Measurements from ENCODE around the gene AGMAT.

The AGMAT gene

DNA sequence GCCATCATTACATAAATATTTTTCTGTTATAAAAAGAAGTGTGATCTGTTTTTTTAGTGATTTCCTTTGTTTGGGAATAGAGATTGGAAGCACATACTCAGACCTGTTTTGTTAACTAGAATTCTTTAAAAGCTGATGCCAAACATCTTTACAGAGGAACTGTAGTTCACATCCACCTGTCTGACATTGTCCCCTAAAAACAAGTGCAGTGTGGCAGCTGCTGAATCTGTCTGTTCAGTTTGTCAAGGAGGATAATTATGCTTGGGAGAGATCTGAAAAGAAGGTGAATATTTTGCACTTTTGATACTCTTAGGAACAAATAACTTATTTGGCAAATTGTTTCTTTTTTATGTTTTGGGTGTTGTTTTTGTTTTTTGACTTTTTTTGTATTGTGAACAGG is 13.6 kb downstream of the AGMAT start:
- no peak overlapping the region for H4K91ac ChIP-seq (ENCODE audit: low read depth, low read length, poor library complexity)
- H2BK5ac ChIP-seq (ENCODE audit: low read length), result no peak overlapping the region
- peaks cover 21 to 66% of the 10 kb centered on the region in 2 donors for H3K36me3 ChIP-seq (replicated peaks in 1 of 2; ENCODE audit: control insufficient read depth in 2 of 2, insufficient read depth in 2 of 2, low read length in 2 of 2)
- H3K23ac ChIP-seq (ENCODE audit: low read depth, low read length, poor library complexity), result no peak overlapping the region
- no peak for DNase-seq (ENCODE audit: low spot score)
- no peak overlapping the region for H2AFZ ChIP-seq (ENCODE audit: low read length)
- no peak overlapping the region for H2BK12ac ChIP-seq (ENCODE audit: low read length)
- no peak overlapping the region for H2BK15ac ChIP-seq (ENCODE audit: low read length)
- no peak overlapping the region for H2BK120ac ChIP-seq (ENCODE audit: low read depth, low read length)
- H3K4ac ChIP-seq (ENCODE audit: low read length), result no peak overlapping the region
- no peaks in the 10 kb centered on the region for H3K27me3 ChIP-seq (ENCODE audit: control insufficient read depth in 3 of 3, insufficient read depth in 3 of 3, low read depth in 1 of 3, low read length in 3 of 3)
- H3K4me1 ChIP-seq (ENCODE audit: control insufficient read depth in 2 of 2, insufficient read depth in 1 of 2, low read depth in 1 of 2, low read length in 2 of 2), result no peaks in the 10 kb centered on the region
- H3K79me1 ChIP-seq (ENCODE audit: low read depth, low read length), result no peaks in the 10 kb centered on the region
- H3K14ac ChIP-seq (ENCODE audit: low read length), result no peak overlapping the region
- no peak overlapping the region for H2AK5ac ChIP-seq (ENCODE audit: low read depth, low read length)
- H3K9me3 ChIP-seq (replicated peaks in 1 of 2; ENCODE audit: control insufficient read depth in 2 of 2, insufficient read depth in 1 of 2, low read depth in 1 of 2, low read length in 2 of 2), result no peaks in the 10 kb centered on the region
- no peak overlapping the region for H4K8ac ChIP-seq (ENCODE audit: low read depth, low read length)
- no peak overlapping the region for H3K4me3 ChIP-seq (ENCODE audit: low read length in 2 of 2)
- H3K9ac ChIP-seq (ENCODE audit: low read depth, low read length, poor library complexity), result no peak overlapping the region
- H3K27ac ChIP-seq (replicated peaks; ENCODE audit: low read length), result no peak overlapping the region
- H3K18ac ChIP-seq (ENCODE audit: low read length), result no peak overlapping the region
- H3K4me2 ChIP-seq (ENCODE audit: insufficient read depth, low read length, poor library complexity, severe bottlenecking), result no peak overlapping the region

DNA sequence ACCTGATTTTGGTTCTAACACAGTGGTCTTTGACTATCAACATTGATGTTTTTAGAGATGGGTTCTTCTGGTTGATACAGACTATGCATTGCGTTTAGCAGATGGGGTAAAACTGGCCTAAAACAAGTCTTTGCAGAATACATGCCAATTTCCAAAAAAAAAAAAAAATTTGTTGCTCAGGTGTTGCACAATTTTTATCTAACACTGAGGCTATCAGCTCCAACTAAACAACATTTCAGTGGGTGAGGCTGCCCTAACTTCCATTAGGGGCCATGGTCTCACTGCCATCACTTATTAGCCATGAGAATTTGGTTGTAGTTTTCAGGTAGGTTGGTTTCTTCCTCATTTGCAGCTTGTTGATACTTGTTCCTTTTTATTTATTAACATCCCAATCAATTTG is 14.0 kb downstream of the AGMAT start:
- Histone ChIP-seq H2BK12ac (ENCODE audit: low read length) (no peak overlapping the region), H2BK120ac (ENCODE audit: low read depth, low read length) (no peak overlapping the region), H3K27me3 (ENCODE audit: control insufficient read depth in 3 of 3, insufficient read depth in 3 of 3, low read depth in 1 of 3, low read length in 3 of 3) (no peaks in the 10 kb centered on the region), H3K4me1 (ENCODE audit: control insufficient read depth in 2 of 2, insufficient read depth in 1 of 2, low read depth in 1 of 2, low read length in 2 of 2) (no peaks in the 10 kb centered on the region), H3K36me3 (replicated peaks in 1 of 2; ENCODE audit: control insufficient read depth in 2 of 2, insufficient read depth in 2 of 2, low read length in 2 of 2) (peaks cover 24 to 70% of the 10 kb centered on the region in 2 donors), H3K9me3 (replicated peaks in 1 of 2; ENCODE audit: control insufficient read depth in 2 of 2, insufficient read depth in 1 of 2, low read depth in 1 of 2, low read length in 2 of 2) (no peaks in the 10 kb centered on the region), H3K27ac (replicated peaks; ENCODE audit: low read length) (no peak overlapping the region), H3K79me1 (ENCODE audit: low read depth, low read length) (no peaks in the 10 kb centered on the region), H2AFZ (ENCODE audit: low read length) (no peak overlapping the region), H2AK5ac (ENCODE audit: low read depth, low read length) (no peak overlapping the region), H2BK15ac (ENCODE audit: low read length) (no peak overlapping the region), H3K23ac (ENCODE audit: low read depth, low read length, poor library complexity) (no peak overlapping the region), H3K18ac (ENCODE audit: low read length) (no peak overlapping the region), H3K4me3 (ENCODE audit: low read length in 2 of 2) (no peak overlapping the region), H2BK5ac (ENCODE audit: low read length) (no peak overlapping the region), H4K8ac (ENCODE audit: low read depth, low read length) (no peak overlapping the region), H3K4ac (ENCODE audit: low read length) (no peak overlapping the region), H3K9ac (ENCODE audit: low read depth, low read length, poor library complexity) (no peak overlapping the region), H4K91ac (ENCODE audit: low read depth, low read length, poor library complexity) (no peak overlapping the region), H3K14ac (ENCODE audit: low read length) (no peak overlapping the region), H3K4me2 (ENCODE audit: insufficient read depth, low read length, poor library complexity, severe bottlenecking) (no peak overlapping the region)
- DNase-seq (ENCODE audit: low spot score), result no peak
- no CpG with 5 or more reads among the region's 1 CpG for WGBS, 2 donors (ENCODE audit: extremely low coverage in 2 of 2, insufficient read length in 2 of 2, insufficient replicate concordance in 1 of 2)

DNA sequence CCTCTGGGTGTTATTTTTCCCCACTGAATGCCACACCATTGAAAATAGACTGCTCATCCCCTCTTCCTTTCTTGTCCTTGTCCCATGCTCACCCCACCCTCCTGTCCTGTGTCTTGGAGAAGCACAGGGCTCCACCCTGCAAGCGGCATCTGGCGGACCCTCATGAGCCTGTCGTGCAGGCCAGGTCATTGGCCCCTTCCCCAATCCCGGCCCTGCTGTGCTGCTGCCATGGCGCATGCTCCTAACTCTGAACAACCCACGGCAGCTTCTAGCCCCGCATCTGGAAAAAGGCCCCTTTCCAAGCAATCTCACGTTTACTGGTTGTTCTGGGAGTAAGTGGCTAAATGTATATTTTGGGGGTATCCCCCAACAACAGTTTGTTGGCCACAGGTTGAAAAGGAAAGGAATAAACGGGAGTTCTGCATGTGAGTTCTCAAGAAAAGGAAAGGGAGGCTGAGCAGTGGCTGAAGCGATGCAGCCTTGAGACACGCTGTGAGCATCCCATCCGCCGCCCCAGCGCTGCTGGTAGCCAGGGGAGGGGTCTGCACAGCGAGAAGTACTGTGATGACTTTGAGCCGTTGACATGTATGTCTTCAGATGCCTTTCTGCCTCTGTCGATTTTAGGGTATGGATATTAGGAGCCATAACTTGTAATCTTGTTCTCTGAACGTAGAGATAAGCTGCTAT is 16.3 kb downstream of the AGMAT start:
- H3K9me3 ChIP-seq (replicated peaks in 1 of 2; ENCODE audit: control insufficient read depth in 2 of 2, insufficient read depth in 1 of 2, low read depth in 1 of 2, low read length in 2 of 2), result no peaks in the 10 kb centered on the region
- no peak overlapping the region for H4K8ac ChIP-seq (ENCODE audit: low read depth, low read length)
- H3K9ac ChIP-seq (ENCODE audit: low read depth, low read length, poor library complexity), result no peak overlapping the region
- WGBS, 2 donors (ENCODE audit: extremely low coverage in 2 of 2, insufficient read length in 2 of 2, insufficient replicate concordance in 1 of 2), result no CpG with 5 or more reads among the region's 18 CpGs
- no peak overlapping the region for H2BK15ac ChIP-seq (ENCODE audit: low read length)
- no peak overlapping the region for H4K91ac ChIP-seq (ENCODE audit: low read depth, low read length, poor library complexity)
- no peak overlapping the region for H3K14ac ChIP-seq (ENCODE audit: low read length)
- H3K4ac ChIP-seq (ENCODE audit: low read length), result no peak overlapping the region
- no peak overlapping the region for H3K4me3 ChIP-seq (ENCODE audit: low read length in 2 of 2)
- no peak overlapping the region for H2BK5ac ChIP-seq (ENCODE audit: low read length)
- H3K79me1 ChIP-seq (ENCODE audit: low read depth, low read length), result no peaks in the 10 kb centered on the region
- H3K23ac ChIP-seq (ENCODE audit: low read depth, low read length, poor library complexity), result no peak overlapping the region
- H2AK5ac ChIP-seq (ENCODE audit: low read depth, low read length), result no peak overlapping the region
- H3K18ac ChIP-seq (ENCODE audit: low read length), result no peak overlapping the region
- H3K27ac ChIP-seq (replicated peaks; ENCODE audit: low read length), result no peak overlapping the region
- H2BK12ac ChIP-seq (ENCODE audit: low read length), result no peak overlapping the region
- DNase-seq (ENCODE audit: low spot score), result no peak
- H3K4me2 ChIP-seq (ENCODE audit: insufficient read depth, low read length, poor library complexity, severe bottlenecking), result no peak overlapping the region
- H3K27me3 ChIP-seq (ENCODE audit: control insufficient read depth in 3 of 3, insufficient read depth in 3 of 3, low read depth in 1 of 3, low read length in 3 of 3), result no peaks in the 10 kb centered on the region
- H3K4me1 ChIP-seq (ENCODE audit: control insufficient read depth in 2 of 2, insufficient read depth in 1 of 2, low read depth in 1 of 2, low read length in 2 of 2), result no peaks in the 10 kb centered on the region
- H2AFZ ChIP-seq (ENCODE audit: low read length), result no peak overlapping the region
- H2BK120ac ChIP-seq (ENCODE audit: low read depth, low read length), result no peak overlapping the region
- peaks cover 29 to 81% of the 10 kb centered on the region in 2 donors for H3K36me3 ChIP-seq (replicated peaks in 1 of 2; ENCODE audit: control insufficient read depth in 2 of 2, insufficient read depth in 2 of 2, low read length in 2 of 2)

DNA sequence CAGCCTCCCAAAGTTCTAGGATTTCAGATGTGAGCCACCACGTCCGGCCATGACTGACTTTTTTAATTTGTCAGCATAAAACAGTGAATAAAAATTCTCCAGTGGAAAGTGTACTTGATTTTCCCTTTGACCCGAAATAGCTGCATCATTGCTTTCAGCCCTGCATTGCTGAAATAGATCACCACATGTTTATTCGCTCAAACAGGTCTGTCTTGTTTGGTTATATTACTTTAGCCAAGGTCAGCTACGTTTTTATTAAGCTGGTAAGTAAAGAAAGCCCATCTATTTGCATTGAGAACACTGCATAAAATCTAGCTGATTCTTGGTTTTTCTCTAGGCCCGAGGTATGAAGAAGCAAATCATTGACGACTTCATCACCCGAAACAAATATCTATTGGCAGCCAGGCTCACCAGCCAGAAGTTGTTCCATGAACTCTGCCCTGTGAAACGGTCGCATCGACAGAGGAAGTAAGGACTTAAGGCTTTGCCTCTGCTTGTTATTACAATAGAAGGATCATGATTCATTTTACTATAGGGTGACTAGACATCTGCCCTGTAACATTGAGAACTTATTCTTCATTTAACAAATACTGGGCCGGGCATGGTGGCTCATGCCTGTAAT is 25.6 kb downstream of the AGMAT start:
- Histone ChIP-seq H3K36me3 (replicated peaks in 1 of 2; ENCODE audit: control insufficient read depth in 2 of 2, insufficient read depth in 2 of 2, low read length in 2 of 2) (peaks cover 14 to 49% of the 10 kb centered on the region in 2 donors), H2BK120ac (ENCODE audit: low read depth, low read length) (no peak overlapping the region), H3K4me2 (ENCODE audit: insufficient read depth, low read length, poor library complexity, severe bottlenecking) (no peak overlapping the region), H3K79me1 (ENCODE audit: low read depth, low read length) (no peaks in the 10 kb centered on the region), H3K18ac (ENCODE audit: low read length) (no peak overlapping the region), H3K4ac (ENCODE audit: low read length) (no peak overlapping the region), H2BK12ac (ENCODE audit: low read length) (no peak overlapping the region), H3K23ac (ENCODE audit: low read depth, low read length, poor library complexity) (no peak overlapping the region), H3K4me1 (ENCODE audit: control insufficient read depth in 2 of 2, insufficient read depth in 1 of 2, low read depth in 1 of 2, low read length in 2 of 2) (no peaks in the 10 kb centered on the region), H2AK5ac (ENCODE audit: low read depth, low read length) (no peak overlapping the region), H3K27ac (replicated peaks; ENCODE audit: low read length) (no peak overlapping the region), H2AFZ (ENCODE audit: low read length) (no peak overlapping the region), H2BK15ac (ENCODE audit: low read length) (no peak overlapping the region), H4K8ac (ENCODE audit: low read depth, low read length) (no peak overlapping the region), H3K4me3 (ENCODE audit: low read length in 2 of 2) (no peak overlapping the region), H3K27me3 (ENCODE audit: control insufficient read depth in 3 of 3, insufficient read depth in 3 of 3, low read depth in 1 of 3, low read length in 3 of 3) (no peaks in the 10 kb centered on the region), H3K9ac (ENCODE audit: low read depth, low read length, poor library complexity) (no peak overlapping the region), H2BK5ac (ENCODE audit: low read length) (no peak overlapping the region), H4K91ac (ENCODE audit: low read depth, low read length, poor library complexity) (no peak overlapping the region), H3K14ac (ENCODE audit: low read length) (no peak overlapping the region), H3K9me3 (replicated peaks in 1 of 2; ENCODE audit: control insufficient read depth in 2 of 2, insufficient read depth in 1 of 2, low read depth in 1 of 2, low read length in 2 of 2) (no peaks in the 10 kb centered on the region)
- WGBS, 2 donors (ENCODE audit: extremely low coverage in 2 of 2, insufficient read length in 2 of 2, insufficient replicate concordance in 1 of 2), result no CpG with 5 or more reads among the region's 12 CpGs
- DNase-seq (ENCODE audit: low spot score), result no peak

Measured in neuronal stem cell (in vitro differentiated cells).